Ureter (tissue), 1 donor: ENCODE data around the gene ARFGAP3. TPM values are rescaled to one million over a fixed set of nuclear protein-coding genes. Genes with fewer than 3 reads are reported as not detected.
A peak's percentile ranks its signal among the peaks of the same experiment; 100 is the strongest.

ENCODE experiments used
- DNase-seq: peaks from one replicate; pipeline ENCODE4 v3.0.0-alpha.2; 2020; ENCODE audit warnings: low spot score
- total RNA-seq: library from RNA; stranded (reverse); gene quantifications from one replicate; pipeline ENCODE4 v1.2.4, GENCODE V29; 2023
- donor health status: DM: yes; HTN: yes; CAD: no.

Gene ARFGAP3
- total RNA-seq, 1 donor from 2014 or later: 32.8 TPM

GRCh38 chr22:42819412-42820044, 37.5 kb downstream of the ARFGAP3 start:
- DNase-seq: no peak

- DNase-seq: no peak
Observed at GRCh38 chr22:42817556-42817955, 39.5 kb downstream of the ARFGAP3 start.

- DNase-seq: no peak
Observed at GRCh38 chr22:42816336-42816735, 40.7 kb downstream of the ARFGAP3 start.

GRCh38 chr22:42814616-42815015, 42.5 kb downstream of the ARFGAP3 start:
- DNase-seq: no peak

- DNase-seq: no peak
Observed at GRCh38 chr22:42814215-42814614, 42.9 kb downstream of the ARFGAP3 start.

GRCh38 chr22:42813501-42813900, 43.6 kb downstream of the ARFGAP3 start:
- DNase-seq: no peak

GRCh38 chr22:42811459-42811858, 45.6 kb downstream of the ARFGAP3 start:
- no peak for DNase-seq

- DNase-seq: no peak
Observed at GRCh38 chr22:42808521-42808920, 48.6 kb downstream of the ARFGAP3 start.

- peak; percentile 30 for DNase-seq
Observed at GRCh38 chr22:42807185-42807584, 49.9 kb downstream of the ARFGAP3 start.

- DNase-seq: peak; percentile 39
Observed at GRCh38 chr22:42805998-42806830, 50.9 kb downstream of the ARFGAP3 start.

GRCh38 chr22:42805016-42805997, 51.8 kb downstream of the ARFGAP3 start:
- DNase-seq: peak; percentile 74

- DNase-seq: peak; percentile 34
Observed at GRCh38 chr22:42803389-42803788, 53.7 kb downstream of the ARFGAP3 start.

- peak; percentile 28 for DNase-seq
Observed at GRCh38 chr22:42801252-42802080, 55.6 kb downstream of the ARFGAP3 start.

- DNase-seq: peak; percentile 33
Observed at GRCh38 chr22:42800451-42801251, 56.4 kb downstream of the ARFGAP3 start.

- DNase-seq: peak; percentile 31
Observed at GRCh38 chr22:42799461-42800405, 57.3 kb downstream of the ARFGAP3 start.

- peak; percentile 29 for DNase-seq
Observed at GRCh38 chr22:42799061-42799460, 58.0 kb downstream of the ARFGAP3 start.

- peak; percentile 40 for DNase-seq
Observed at GRCh38 chr22:42797011-42797410, 60.1 kb downstream of the ARFGAP3 start.

- DNase-seq: no peak
Observed at GRCh38 chr22:42796081-42796480, 61.0 kb downstream of the ARFGAP3 start.
